MM.1S (cell line): ENCODE measurements around the gene RASSF9.

Experiments used
- DNase-seq: peaks from one replicate; pipeline ENCODE4 v3.0.0-alpha.2; 2015
- H2AFZ ChIP-seq: fragments of 300-600 bp; sonication (generic); 2 replicates; pipeline ENCODE4 v1.6.0; 2016; ENCODE audit warnings: antibody characterized with exemption, low read length
- H3F3A ChIP-seq: fragments of 300-600 bp; sonication (generic); 2 replicates; pipeline ENCODE4 v1.6.1; 2016; ENCODE audit warnings: mild to moderate bottlenecking, antibody characterized with exemption, low read length, moderate library complexity, mixed read lengths; ENCODE audit not compliant: insufficient read depth
- H3K27ac ChIP-seq: fragments of 300-600 bp; sonication (generic); 2 replicates; pipeline ENCODE4 v1.5.1; 2016; ENCODE audit warnings: mild to moderate bottlenecking, low read length
- H3K27me3 ChIP-seq: fragments of 300-600 bp; sonication (generic); replicated peaks from 2 replicates; pipeline ENCODE4 v1.6.0; 2016; ENCODE audit warnings: low read length; ENCODE audit not compliant: insufficient read depth
- H3K36me3 ChIP-seq: fragments of 300-600 bp; sonication (generic); replicated peaks from 2 replicates; pipeline ENCODE4 v1.6.1; 2016; ENCODE audit warnings: mild to moderate bottlenecking, low read length, mixed read lengths; ENCODE audit not compliant: insufficient read depth
- H3K4me1 ChIP-seq: fragments of 300-600 bp; sonication (generic); 2 replicates; pipeline ENCODE4 v1.6.1; 2016; ENCODE audit warnings: low read length, mixed read lengths
- H3K4me2 ChIP-seq: fragments of 300-600 bp; sonication (generic); 2 replicates; pipeline ENCODE4 v1.6.0; 2016; ENCODE audit warnings: low read depth, low read length
- H3K4me3 ChIP-seq: fragments of 300-600 bp; sonication (generic); 2 replicates; pipeline ENCODE4 v1.5.1; 2016; ENCODE audit warnings: low read length, mixed read lengths
- H3K79me2 ChIP-seq: fragments of 300-600 bp; sonication (generic); 2 replicates; pipeline ENCODE4 v1.6.1; 2016; ENCODE audit warnings: mixed run types, low read length, mixed read lengths
- H3K9ac ChIP-seq: fragments of 300-600 bp; sonication (generic); 2 replicates; pipeline ENCODE4 v1.6.1; 2016; ENCODE audit warnings: low read length, mixed read lengths
- H3K9me2 ChIP-seq: fragments of 300-600 bp; sonication (generic); replicated peaks from 2 replicates; pipeline ENCODE4 v1.6.1; 2016; ENCODE audit warnings: mild to moderate bottlenecking, low read length, mixed read lengths; ENCODE audit not compliant: insufficient read depth
- H3K9me3 ChIP-seq: fragments of 300-600 bp; sonication (generic); replicated peaks from 2 replicates; pipeline ENCODE4 v1.6.1; 2016; ENCODE audit warnings: mild to moderate bottlenecking, low read length, mixed read lengths; ENCODE audit not compliant: insufficient read depth
- H4K20me1 ChIP-seq: fragments of 300-600 bp; sonication (generic); 2 replicates; pipeline ENCODE4 v1.6.1; 2016; ENCODE audit warnings: mild to moderate bottlenecking, low read length, moderate library complexity, mixed read lengths; ENCODE audit not compliant: insufficient read depth
- CTCF ChIP-seq: fragments of 300-600 bp; sonication (generic); IDR thresholded peaks from 2 replicates; pipeline ENCODE4 v1.5.1; 2016; ENCODE audit warnings: antibody characterized with exemption, low read length, mixed read lengths
- EZH2 ChIP-seq: fragments of 300-600 bp; sonication (generic); optimal IDR thresholded peaks from 2 replicates; pipeline ENCODE3; 2017; ENCODE audit warnings: low read depth, mild to moderate bottlenecking, antibody characterized with exemption, low read length, mixed read lengths
- EZH2phosphoT487 ChIP-seq: fragments of 300-600 bp; sonication (generic); IDR thresholded peaks from 2 replicates; pipeline ENCODE4 v1.6.1; 2018; ENCODE audit warnings: antibody characterized with exemption, low read length

The RASSF9 gene

GRCh38 chr12:85825746-85826145, 10.5 kb downstream of the RASSF9 start:
- Histone ChIP-seq H3K9ac (no peak overlapping the region), H3K4me2 (no peak overlapping the region), H3K27me3 (no peaks in the 10 kb centered on the region), H3F3A (no peaks in the 10 kb centered on the region), H3K36me3 (no peaks in the 10 kb centered on the region), H4K20me1 (no peaks in the 10 kb centered on the region), H3K79me2 (no peaks in the 10 kb centered on the region), H3K9me2 (no peaks in the 10 kb centered on the region), H3K4me1 (no peaks in the 10 kb centered on the region), H3K4me3 (no peak overlapping the region), H2AFZ (no peak overlapping the region), H3K27ac (no peak overlapping the region), H3K9me3 (no peaks in the 10 kb centered on the region)
- TF ChIP-seq CTCF (no peak), EZH2 (no peak), EZH2phosphoT487 (no peak)
- no peak for DNase-seq

- Histone ChIP-seq H3K4me2 (no peak overlapping the region), H3K79me2 (no peaks in the 10 kb centered on the region), H4K20me1 (no peaks in the 10 kb centered on the region), H3K9me3 (no peaks in the 10 kb centered on the region), H3K9ac (no peak overlapping the region), H3F3A (no peaks in the 10 kb centered on the region), H3K9me2 (no peaks in the 10 kb centered on the region), H3K27ac (no peak overlapping the region), H3K36me3 (no peaks in the 10 kb centered on the region), H3K4me3 (no peak overlapping the region), H3K27me3 (no peaks in the 10 kb centered on the region), H3K4me1 (no peaks in the 10 kb centered on the region), H2AFZ (no peak overlapping the region)
- DNase-seq, result no peak
- TF ChIP-seq EZH2 (no peak), EZH2phosphoT487 (no peak), CTCF (no peak)
Measured at GRCh38 chr12:85823436-85824180, 12.6 kb downstream of the RASSF9 start.

GRCh38 chr12:85821759-85822158, 14.4 kb downstream of the RASSF9 start:
- Histone ChIP-seq H3K27ac (no peak overlapping the region), H2AFZ (no peak overlapping the region)

More at GRCh38 chr12:85821759-85822158, 14.4 kb downstream of the RASSF9 start:
- Histone ChIP-seq H3K36me3 (no peaks in the 10 kb centered on the region), H3K9me2 (no peaks in the 10 kb centered on the region), H3K9me3 (no peaks in the 10 kb centered on the region), H3F3A (no peaks in the 10 kb centered on the region), H3K4me1 (no peaks in the 10 kb centered on the region), H3K79me2 (no peaks in the 10 kb centered on the region), H3K9ac (no peak overlapping the region), H3K27me3 (no peaks in the 10 kb centered on the region), H3K4me3 (no peak overlapping the region), H4K20me1 (no peaks in the 10 kb centered on the region), H3K4me2 (no peak overlapping the region)
- no peak for TF ChIP-seq CTCF
- no peak for TF ChIP-seq EZH2phosphoT487
- TF ChIP-seq EZH2, result no peak
- DNase-seq, result no peak
